ENCODE measurements around the gene DEFB113. TPM values are rescaled to one million over a fixed set of nuclear protein-coding genes. Genes with fewer than 3 reads are reported as not detected.

DEFB113 gene
- not detected in 2 replicates for total RNA-seq (ENCODE audit: low replicate concordance)

- no peak within 1 kb of the TSS for H3K4me3 ChIP-seq (ENCODE audit: low read depth, low read length)
- no peak for DNase-seq (ENCODE audit: low read depth)
- TF ChIP-seq CTCF (IDR thresholded peaks at IDR 0.05; ENCODE audit: insufficient read depth, low read length), result no peak
These were observed at the start of gene DEFB113 for GRCh38 chr6:49969605-49970004. DEFB113 (minus strand) TSS chr6:49969625; CDS start chr6:49969625, 0 bp downstream.

DNA sequence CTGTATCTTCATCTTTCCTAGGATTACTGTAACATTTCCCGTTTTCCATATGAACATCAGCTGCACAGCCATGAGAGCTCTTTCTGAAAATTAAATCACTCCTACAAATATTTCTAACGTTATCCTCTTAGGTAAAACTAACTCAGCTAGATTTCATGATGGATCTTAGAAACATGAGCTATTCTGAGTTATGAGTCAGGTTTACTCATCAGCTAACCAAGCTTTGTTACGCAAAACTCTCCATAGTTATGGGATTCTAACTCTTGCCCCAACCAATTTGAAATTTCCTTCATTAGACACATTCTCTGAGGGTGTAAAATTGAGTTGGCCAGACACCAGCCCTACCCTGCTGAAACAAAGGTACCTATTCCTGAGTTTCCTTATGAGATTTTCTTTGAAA is 38.4 kb upstream of the DEFB113 start:
- no peak overlapping the region for H3K4me3 ChIP-seq (ENCODE audit: low read depth, low read length)
- TF ChIP-seq CTCF (IDR thresholded peaks at IDR 0.05; ENCODE audit: insufficient read depth, low read length), result no peak
- DNase-seq (ENCODE audit: low read depth), result no peak

- TF ChIP-seq CTCF (IDR thresholded peaks at IDR 0.05; ENCODE audit: insufficient read depth, low read length), result no peak
These were observed 33.7 kb upstream of the DEFB113 start for GRCh38 chr6:50003139-50003538.

GRCh38 chr6:49995278-49995677 is 25.9 kb upstream of the DEFB113 start:
- H3K4me3 ChIP-seq (ENCODE audit: low read depth, low read length), result no peak overlapping the region
- DNase-seq (ENCODE audit: low read depth), result no peak
- no peak for TF ChIP-seq CTCF (IDR thresholded peaks at IDR 0.05; ENCODE audit: insufficient read depth, low read length)

More at GRCh38 chr6:50003139-50003538, 33.7 kb upstream of the DEFB113 start:
- DNase-seq (ENCODE audit: low read depth), result no peak
- H3K4me3 ChIP-seq (ENCODE audit: low read depth, low read length), result no peak overlapping the region

DNA sequence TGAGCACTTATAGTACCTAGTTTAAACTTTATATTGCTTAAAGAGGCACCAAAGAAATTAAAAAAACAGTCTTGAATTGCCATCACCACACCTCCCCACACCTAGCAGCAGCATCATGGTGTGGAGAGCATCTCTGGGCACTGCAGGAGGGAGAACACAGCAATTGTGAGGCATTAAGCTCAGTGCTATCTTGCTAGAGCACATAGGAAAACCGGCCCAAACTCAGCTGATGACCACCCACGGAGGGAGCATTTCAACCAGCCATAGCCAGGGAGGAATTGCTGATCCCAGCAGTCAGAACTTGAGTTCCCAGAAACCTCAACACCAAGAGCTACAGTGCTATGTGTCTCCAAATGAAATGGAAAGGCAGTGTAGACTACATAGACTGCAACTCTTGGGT is 19.5 kb upstream of the DEFB113 start:
- no peak overlapping the region for H3K4me3 ChIP-seq (ENCODE audit: low read depth, low read length)
- TF ChIP-seq CTCF (IDR thresholded peaks at IDR 0.05; ENCODE audit: insufficient read depth, low read length), result no peak
- DNase-seq (ENCODE audit: low read depth), result no peak

GRCh38 chr6:49987749-49988148 is 18.3 kb upstream of the DEFB113 start:
- no peak for DNase-seq (ENCODE audit: low read depth)
- TF ChIP-seq CTCF (IDR thresholded peaks at IDR 0.05; ENCODE audit: insufficient read depth, low read length), result no peak
- H3K4me3 ChIP-seq (ENCODE audit: low read depth, low read length), result no peak overlapping the region

DNA sequence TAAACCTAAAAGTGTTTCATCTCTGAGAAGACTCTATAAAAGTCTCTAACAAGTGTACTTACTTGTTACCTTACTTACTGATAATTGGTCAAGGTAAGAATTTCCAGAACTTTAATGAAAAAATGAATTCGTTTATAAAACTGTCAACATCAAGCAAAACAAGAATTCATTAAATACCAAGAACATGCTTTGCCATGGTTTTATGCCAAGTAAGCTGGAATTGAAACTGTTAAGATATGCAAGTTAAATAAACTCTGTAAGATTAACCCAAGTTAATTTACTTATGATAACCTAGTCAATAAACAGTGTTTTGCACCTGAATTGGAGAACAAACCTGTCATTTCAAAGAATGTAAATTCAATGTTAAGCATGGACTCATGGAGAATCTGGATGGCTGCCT is 17.1 kb upstream of the DEFB113 start:
- no peak for TF ChIP-seq CTCF (IDR thresholded peaks at IDR 0.05; ENCODE audit: insufficient read depth, low read length)
- no peak for DNase-seq (ENCODE audit: low read depth)
- H3K4me3 ChIP-seq (ENCODE audit: low read depth, low read length), result no peak overlapping the region
